Mesothelial cell of epicardium (in vitro differentiated cells): Measurements from ENCODE around the gene FAM107A. TPM values are rescaled to one million over a fixed set of nuclear protein-coding genes. Genes with fewer than 3 reads are reported as not detected.

ENCODE experiments used
- DNase-seq, 2 experiments: peaks; one replicate each; pipeline ENCODE4 v3.0.0; 2021; ENCODE audit warnings: low spot score in 2 of 2; ENCODE audit not compliant: unreplicated experiment in 2 of 2
- H3K27ac Mint-ChIP-seq: 2 replicates; pipeline ENCODE4 v1.8.0; 2021; ENCODE audit warnings: mixed read lengths
- H3K27me3 Mint-ChIP-seq: 2 replicates; pipeline ENCODE4 v1.8.0; 2021; ENCODE audit warnings: low read depth, mixed read lengths
- H3K36me3 Mint-ChIP-seq: 2 replicates; pipeline ENCODE4 v1.8.0; 2021; ENCODE audit warnings: mixed read lengths
- H3K4me1 Mint-ChIP-seq: 2 replicates; pipeline ENCODE4 v1.8.0; 2021; ENCODE audit warnings: mixed read lengths
- H3K4me3 Mint-ChIP-seq: 2 replicates; pipeline ENCODE4 v1.8.0; 2021; ENCODE audit warnings: mild to moderate bottlenecking, moderate library complexity, mixed read lengths
- H3K9me3 Mint-ChIP-seq: 2 replicates; pipeline ENCODE4 v1.8.0; 2021; ENCODE audit warnings: mixed read lengths
- CTCF ChIP-seq: fragments of 200-600 bp; sonication (generic); IDR thresholded peaks from one replicate; pipeline ENCODE4 v1.5.0; 2021; ENCODE audit warnings: antibody characterized with exemption; ENCODE audit not compliant: unreplicated experiment
- total RNA-seq: library from RNA; stranded (reverse); gene quantifications from 3 replicates; pipeline ENCODE4 v1.2.1, GENCODE V29; 2021

The FAM107A gene
- total RNA-seq, 1 donor from 2014 or later, result not detected

DNA sequence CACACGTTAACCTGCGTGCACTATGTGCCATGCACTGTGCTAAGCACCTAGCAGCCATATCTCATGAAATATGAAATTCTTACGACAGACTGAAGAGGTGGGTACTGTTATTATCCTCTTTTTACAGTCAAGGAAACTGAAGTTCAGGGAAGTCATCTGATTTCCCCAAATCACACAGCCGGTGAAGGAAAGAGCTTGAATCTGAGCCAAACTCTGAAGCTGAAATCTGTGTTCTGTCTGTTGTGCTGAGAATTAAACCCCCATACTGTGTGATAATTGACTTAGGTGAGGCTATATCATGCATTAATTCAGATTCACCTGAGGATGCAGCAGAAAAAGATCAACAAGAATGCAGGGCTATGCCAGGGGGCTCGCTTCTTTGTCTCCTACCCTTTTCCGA is 475 bp downstream of the FAM107A start:
- Mint-ChIP-seq H3K36me3 (no peaks in the 10 kb centered on the region), H3K9me3 (peaks cover 7% of the 10 kb centered on the region)
- no peak for TF ChIP-seq CTCF

DNA sequence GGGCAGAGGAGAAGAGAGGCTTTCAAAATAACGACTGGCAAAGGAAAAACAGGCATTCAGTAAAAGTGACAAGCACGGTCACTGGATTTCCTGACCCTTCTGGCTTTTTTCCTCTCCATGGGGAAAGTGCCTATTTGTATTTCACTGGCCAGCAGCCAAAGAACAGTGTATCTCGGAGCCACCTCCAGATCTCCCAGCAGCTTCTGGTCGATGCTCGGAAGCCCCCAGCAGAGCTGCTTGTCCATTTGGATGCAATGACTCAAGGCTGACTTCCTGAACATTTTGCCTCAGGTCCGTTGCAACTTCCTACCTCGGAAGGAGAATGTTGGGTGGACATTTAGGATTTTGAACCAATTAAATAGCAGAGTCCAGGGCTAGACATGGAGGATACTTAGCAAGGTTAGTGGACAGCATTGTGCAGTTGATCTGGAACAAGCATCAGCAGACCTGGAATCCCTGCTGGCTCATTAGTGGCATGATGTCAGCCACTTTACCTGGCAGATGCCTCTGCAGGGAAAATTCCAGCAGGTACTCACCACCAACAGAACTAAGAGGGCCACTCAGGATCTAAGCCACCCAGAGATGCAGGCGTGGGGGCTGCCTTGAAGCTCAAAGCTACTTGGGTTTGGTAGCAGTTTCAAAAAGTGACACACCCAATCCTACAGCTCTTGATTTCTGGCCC is 1.1 kb downstream of the FAM107A start:
- Mint-ChIP-seq H3K27me3 (peaks cover 28% of the 10 kb centered on the region), H3K36me3 (no peaks in the 10 kb centered on the region), H3K4me1 (peaks cover 3% of the 10 kb centered on the region), H3K9me3 (peaks cover 10% of the 10 kb centered on the region), H3K27ac (no peak overlapping the region), H3K4me3 (no peak overlapping the region)
- DNase-seq, result no peak
- no peak for TF ChIP-seq CTCF

More for the DNA sequence above, 475 bp downstream of the FAM107A start:
- Mint-ChIP-seq H3K27ac (no peak overlapping the region), H3K27me3 (peaks cover 34% of the 10 kb centered on the region), H3K4me1 (peaks cover 8% of the 10 kb centered on the region), H3K4me3 (no peak overlapping the region)
- DNase-seq, result no peak

- no peaks in the 10 kb centered on the region for H3K4me1 Mint-ChIP-seq
- DNase-seq, result no peak
- H3K27me3 Mint-ChIP-seq, result peaks cover 27% of the 10 kb centered on the region
- TF ChIP-seq CTCF, result no peak
- no peak overlapping the region for H3K4me3 Mint-ChIP-seq
- H3K36me3 Mint-ChIP-seq, result no peaks in the 10 kb centered on the region
- no peak overlapping the region for H3K27ac Mint-ChIP-seq
- H3K9me3 Mint-ChIP-seq, result peaks cover 10% of the 10 kb centered on the region
Observed at GRCh38 chr3:58574682-58575081, 2.5 kb downstream of the FAM107A start.

- Mint-ChIP-seq H3K4me3 (no peak overlapping the region), H3K27me3 (peaks cover 23% of the 10 kb centered on the region), H3K4me1 (no peaks in the 10 kb centered on the region), H3K9me3 (peaks cover 10% of the 10 kb centered on the region), H3K36me3 (no peaks in the 10 kb centered on the region), H3K27ac (no peak overlapping the region)
- TF ChIP-seq CTCF, result no peak
- DNase-seq, result no peak
Observed at GRCh38 chr3:58574106-58574505, 3.1 kb downstream of the FAM107A start.

- Mint-ChIP-seq H3K9me3 (peaks cover 10% of the 10 kb centered on the region), H3K36me3 (no peaks in the 10 kb centered on the region), H3K4me1 (peaks cover under 1% of the 10 kb centered on the region), H3K27ac (no peak overlapping the region), H3K4me3 (no peak overlapping the region), H3K27me3 (peaks cover 20% of the 10 kb centered on the region)
- no peak for DNase-seq
- TF ChIP-seq CTCF, result no peak
Observed at GRCh38 chr3:58573640-58574039, 3.6 kb downstream of the FAM107A start.
